ENCODE results near the gene DOCK11.

The DOCK11 gene

GRCh38 chrX:118631586-118631985 lies 136.0 kb downstream of the DOCK11 start:
- H3K27me3 ChIP-seq (ENCODE audit: control insufficient read depth, insufficient read depth, low read length) = no peaks in the 10 kb centered on the region
- H3K36me3 ChIP-seq (ENCODE audit: control insufficient read depth, insufficient read depth, low read length) = no peaks in the 10 kb centered on the region
- H3K4me3 ChIP-seq (ENCODE audit: low read length) = no peak overlapping the region
- H3K4me1 ChIP-seq (ENCODE audit: control insufficient read depth, insufficient read depth, low read length) = no peaks in the 10 kb centered on the region
- H3K27ac ChIP-seq (ENCODE audit: low read depth, low read length) = no peak overlapping the region
- no peak overlapping the region for H3K9ac ChIP-seq (ENCODE audit: low read length)

- H3K27ac ChIP-seq (ENCODE audit: low read depth, low read length) = no peak overlapping the region
- no peak overlapping the region for H3K4me3 ChIP-seq (ENCODE audit: low read length)
- H3K36me3 ChIP-seq (ENCODE audit: control insufficient read depth, insufficient read depth, low read length) = no peaks in the 10 kb centered on the region
- H3K27me3 ChIP-seq (ENCODE audit: control insufficient read depth, insufficient read depth, low read length) = no peaks in the 10 kb centered on the region
- H3K9ac ChIP-seq (ENCODE audit: low read length) = no peak overlapping the region
- no peaks in the 10 kb centered on the region for H3K4me1 ChIP-seq (ENCODE audit: control insufficient read depth, insufficient read depth, low read length)
Measured at GRCh38 chrX:118632862-118633261, 137.2 kb downstream of the DOCK11 start.

GRCh38 chrX:118633530-118633929 lies 137.9 kb downstream of the DOCK11 start:
- Histone ChIP-seq H3K4me3 (ENCODE audit: low read length) (no peak overlapping the region), H3K4me1 (ENCODE audit: control insufficient read depth, insufficient read depth, low read length) (no peaks in the 10 kb centered on the region), H3K27ac (ENCODE audit: low read depth, low read length) (no peak overlapping the region), H3K36me3 (ENCODE audit: control insufficient read depth, insufficient read depth, low read length) (no peaks in the 10 kb centered on the region), H3K9ac (ENCODE audit: low read length) (no peak overlapping the region), H3K27me3 (ENCODE audit: control insufficient read depth, insufficient read depth, low read length) (no peaks in the 10 kb centered on the region)

- no peak overlapping the region for H3K4me3 ChIP-seq (ENCODE audit: low read length)
- no peaks in the 10 kb centered on the region for H3K36me3 ChIP-seq (ENCODE audit: control insufficient read depth, insufficient read depth, low read length)
- H3K9ac ChIP-seq (ENCODE audit: low read length) = no peak overlapping the region
Measured at GRCh38 chrX:118634336-118634735, 138.7 kb downstream of the DOCK11 start.

GRCh38 chrX:118637997-118638396 lies 142.4 kb downstream of the DOCK11 start:
- Histone ChIP-seq H3K36me3 (ENCODE audit: control insufficient read depth, insufficient read depth, low read length) (no peaks in the 10 kb centered on the region), H3K27ac (ENCODE audit: low read depth, low read length) (no peak overlapping the region)

More at GRCh38 chrX:118634336-118634735, 138.7 kb downstream of the DOCK11 start:
- Histone ChIP-seq H3K27me3 (ENCODE audit: control insufficient read depth, insufficient read depth, low read length) (no peaks in the 10 kb centered on the region), H3K4me1 (ENCODE audit: control insufficient read depth, insufficient read depth, low read length) (no peaks in the 10 kb centered on the region), H3K27ac (ENCODE audit: low read depth, low read length) (no peak overlapping the region)

GRCh38 chrX:118644378-118644777 lies 148.8 kb downstream of the DOCK11 start:
- H3K4me3 ChIP-seq (ENCODE audit: low read length) = no peak overlapping the region
- H3K27ac ChIP-seq (ENCODE audit: low read depth, low read length) = no peak overlapping the region
- H3K4me1 ChIP-seq (ENCODE audit: control insufficient read depth, insufficient read depth, low read length) = peaks cover 3% of the 10 kb centered on the region
- peaks cover 2% of the 10 kb centered on the region for H3K36me3 ChIP-seq (ENCODE audit: control insufficient read depth, insufficient read depth, low read length)
- no peaks in the 10 kb centered on the region for H3K27me3 ChIP-seq (ENCODE audit: control insufficient read depth, insufficient read depth, low read length)
- H3K9ac ChIP-seq (ENCODE audit: low read length) = no peak overlapping the region

More at GRCh38 chrX:118637997-118638396, 142.4 kb downstream of the DOCK11 start:
- Histone ChIP-seq H3K4me1 (ENCODE audit: control insufficient read depth, insufficient read depth, low read length) (no peaks in the 10 kb centered on the region), H3K27me3 (ENCODE audit: control insufficient read depth, insufficient read depth, low read length) (no peaks in the 10 kb centered on the region), H3K4me3 (ENCODE audit: low read length) (no peak overlapping the region), H3K9ac (ENCODE audit: low read length) (no peak overlapping the region)

GRCh38 chrX:118652717-118653116 lies 157.1 kb downstream of the DOCK11 start:
- Histone ChIP-seq H3K4me1 (ENCODE audit: control insufficient read depth, insufficient read depth, low read length) (no peaks in the 10 kb centered on the region), H3K27ac (ENCODE audit: low read depth, low read length) (no peak overlapping the region), H3K36me3 (ENCODE audit: control insufficient read depth, insufficient read depth, low read length) (no peaks in the 10 kb centered on the region), H3K27me3 (ENCODE audit: control insufficient read depth, insufficient read depth, low read length) (no peaks in the 10 kb centered on the region), H3K4me3 (ENCODE audit: low read length) (no peak overlapping the region), H3K9ac (ENCODE audit: low read length) (no peak overlapping the region)

- Histone ChIP-seq H3K27me3 (ENCODE audit: control insufficient read depth, insufficient read depth, low read length) (no peaks in the 10 kb centered on the region), H3K36me3 (ENCODE audit: control insufficient read depth, insufficient read depth, low read length) (peaks cover 3% of the 10 kb centered on the region), H3K9ac (ENCODE audit: low read length) (no peak overlapping the region), H3K4me3 (ENCODE audit: low read length) (no peak overlapping the region), H3K27ac (ENCODE audit: low read depth, low read length) (no peak overlapping the region), H3K4me1 (ENCODE audit: control insufficient read depth, insufficient read depth, low read length) (no peaks in the 10 kb centered on the region)
Measured at GRCh38 chrX:118654331-118654730, 158.7 kb downstream of the DOCK11 start.

- no peak overlapping the region for H3K9ac ChIP-seq (ENCODE audit: low read length)
- H3K36me3 ChIP-seq (ENCODE audit: control insufficient read depth, insufficient read depth, low read length) = peaks cover 3% of the 10 kb centered on the region
- no peak overlapping the region for H3K27ac ChIP-seq (ENCODE audit: low read depth, low read length)
- H3K4me1 ChIP-seq (ENCODE audit: control insufficient read depth, insufficient read depth, low read length) = no peaks in the 10 kb centered on the region
- H3K27me3 ChIP-seq (ENCODE audit: control insufficient read depth, insufficient read depth, low read length) = no peaks in the 10 kb centered on the region
- H3K4me3 ChIP-seq (ENCODE audit: low read length) = no peak overlapping the region
Measured at GRCh38 chrX:118655561-118656246, 160.1 kb downstream of the DOCK11 start.

GRCh38 chrX:118657413-118657812 lies 161.8 kb downstream of the DOCK11 start:
- Histone ChIP-seq H3K4me3 (ENCODE audit: low read length) (no peak overlapping the region), H3K27me3 (ENCODE audit: control insufficient read depth, insufficient read depth, low read length) (no peaks in the 10 kb centered on the region), H3K9ac (ENCODE audit: low read length) (no peak overlapping the region), H3K36me3 (ENCODE audit: control insufficient read depth, insufficient read depth, low read length) (peaks cover 3% of the 10 kb centered on the region), H3K27ac (ENCODE audit: low read depth, low read length) (no peak overlapping the region), H3K4me1 (ENCODE audit: control insufficient read depth, insufficient read depth, low read length) (no peaks in the 10 kb centered on the region)

GRCh38 chrX:118660085-118660484 lies 164.5 kb downstream of the DOCK11 start:
- Histone ChIP-seq H3K9ac (ENCODE audit: low read length) (no peak overlapping the region), H3K27me3 (ENCODE audit: control insufficient read depth, insufficient read depth, low read length) (no peaks in the 10 kb centered on the region), H3K4me1 (ENCODE audit: control insufficient read depth, insufficient read depth, low read length) (no peaks in the 10 kb centered on the region), H3K4me3 (ENCODE audit: low read length) (no peak overlapping the region), H3K27ac (ENCODE audit: low read depth, low read length) (no peak overlapping the region), H3K36me3 (ENCODE audit: control insufficient read depth, insufficient read depth, low read length) (peaks cover 3% of the 10 kb centered on the region)

- Histone ChIP-seq H3K27ac (ENCODE audit: low read depth, low read length) (no peak overlapping the region), H3K27me3 (ENCODE audit: control insufficient read depth, insufficient read depth, low read length) (no peaks in the 10 kb centered on the region), H3K4me3 (ENCODE audit: low read length) (no peak overlapping the region), H3K36me3 (ENCODE audit: control insufficient read depth, insufficient read depth, low read length) (no peaks in the 10 kb centered on the region), H3K9ac (ENCODE audit: low read length) (no peak overlapping the region), H3K4me1 (ENCODE audit: control insufficient read depth, insufficient read depth, low read length) (no peaks in the 10 kb centered on the region)
Measured at GRCh38 chrX:118665204-118665603, 169.6 kb downstream of the DOCK11 start.

- no peak overlapping the region for H3K4me3 ChIP-seq (ENCODE audit: low read length)
- H3K9ac ChIP-seq (ENCODE audit: low read length) = no peak overlapping the region
- no peaks in the 10 kb centered on the region for H3K36me3 ChIP-seq (ENCODE audit: control insufficient read depth, insufficient read depth, low read length)
- H3K4me1 ChIP-seq (ENCODE audit: control insufficient read depth, insufficient read depth, low read length) = no peaks in the 10 kb centered on the region
- H3K27me3 ChIP-seq (ENCODE audit: control insufficient read depth, insufficient read depth, low read length) = no peaks in the 10 kb centered on the region
- no peak overlapping the region for H3K27ac ChIP-seq (ENCODE audit: low read depth, low read length)
Measured at GRCh38 chrX:118666521-118666920, 170.9 kb downstream of the DOCK11 start.
